SK-N-SH (cell line): ENCODE data around the gene NAA30. TPM values are rescaled to one million over a fixed set of nuclear protein-coding genes. Genes with fewer than 3 reads are reported as not detected.

Experiments used
- CTCF ChIA-PET: fragments of 300-600, 350-600 bp; formaldehyde crosslinking; extraction: SDS; loops from one replicate; lab custom pipeline; 2021; lab: Yijun Ruan, JAX
- POLR2A ChIA-PET: fragments of 350-600 bp; sonication (Branson Sonifier 250); formaldehyde crosslinking; extraction: SDS; loops from one replicate; lab custom pipeline; 2020; ENCODE audit warnings: antibody characterized with exemption, inconsistent platforms; lab: Yijun Ruan, JAX
- DNase-seq: peaks from one replicate; pipeline ENCODE4 v3.0.0; 2012
- H2AFZ ChIP-seq: fragments of 200-600 bp; sonication (generic); 2 replicates; pipeline ENCODE4 v1.8.1; 2016; ENCODE audit warnings: antibody characterized with exemption, mild to moderate bottlenecking, low read depth
- H3F3A ChIP-seq: fragments of 200-600 bp; sonication (generic); replicated peaks from 2 replicates; pipeline ENCODE3; 2016; ENCODE audit warnings: antibody characterized with exemption, mild to moderate bottlenecking; ENCODE audit not compliant: insufficient read depth
- H3K27ac ChIP-seq, 2 experiments: fragments of 200-500 bp in 1 of 2; fragments of 200-600 bp in 1 of 2; sonication (Bioruptor generic) in 1 of 2; sonication (generic), shearing (Covaris generic) in 1 of 2; 2 replicates each; pipeline versions ENCODE4 v1.5.1 to v1.6.1; 2014 to 2016; ENCODE audit warnings: low read depth in 2 of 2, inconsistent platforms in 1 of 2, low read length in 1 of 2, mild to moderate bottlenecking in 1 of 2, mixed read lengths in 1 of 2
- H3K27me3 ChIP-seq: fragments of 200-600 bp; sonication (generic), shearing (Covaris generic); 2 replicates; pipeline ENCODE4 v1.6.1; 2016; ENCODE audit warnings: mixed run types; ENCODE audit not compliant: insufficient read depth
- H3K36me3 ChIP-seq, 2 experiments: fragments of 200-500 bp in 1 of 2; fragments of 200-600 bp in 1 of 2; sonication (Bioruptor generic) in 1 of 2; sonication (generic) in 1 of 2; replicated peaks in 1 of 2; 2 replicates each; pipeline versions ENCODE3 to v1.5.1; 2014 to 2016; ENCODE audit warnings: low read length in 1 of 2, mild to moderate bottlenecking in 1 of 2; ENCODE audit not compliant: insufficient read depth in 2 of 2, control insufficient read depth in 1 of 2
- H3K4me1 ChIP-seq, 2 experiments: fragments of 200-500 bp in 1 of 2; fragments of 200-600 bp in 1 of 2; sonication (Bioruptor generic) in 1 of 2; sonication (generic), shearing (Covaris generic) in 1 of 2; 2 replicates each; pipeline versions ENCODE4 v1.5.1 to v1.6.1; 2014 to 2016; ENCODE audit warnings: low read depth in 1 of 2, low read length in 1 of 2, mixed run types in 1 of 2; ENCODE audit not compliant: insufficient read depth in 2 of 2, control insufficient read depth in 1 of 2
- H3K4me2 ChIP-seq: fragments of 200-600 bp; sonication (generic), shearing (Covaris generic); 2 replicates; pipeline ENCODE4 v1.6.1; 2017; ENCODE audit warnings: mixed run types
- H3K4me3 ChIP-seq, 2 experiments: fragments of 200-500 bp in 1 of 2; fragments of 200-600 bp in 1 of 2; sonication (Bioruptor generic) in 1 of 2; sonication (generic), shearing (Covaris generic) in 1 of 2; 2 replicates each; pipeline versions ENCODE4 v1.5.1 to v1.8.1; 2014 to 2016; ENCODE audit warnings: low read depth in 2 of 2, inconsistent platforms in 1 of 2, low read length in 1 of 2, mild to moderate bottlenecking in 1 of 2, mixed read lengths in 1 of 2, moderate library complexity in 1 of 2
- H3K79me2 ChIP-seq: fragments of 200-600 bp; sonication (generic); 2 replicates; pipeline ENCODE4 v1.8.1; 2017; ENCODE audit warnings: mild to moderate bottlenecking; ENCODE audit not compliant: insufficient read depth
- H3K9ac ChIP-seq: fragments of 200-600 bp; sonication (generic); 2 replicates; pipeline ENCODE4 v1.6.1; 2017; ENCODE audit warnings: mixed run types
- H3K9me2 ChIP-seq: fragments of 200-600 bp; sonication (generic); 2 replicates; pipeline ENCODE4 v1.6.1; 2017; ENCODE audit warnings: mixed run types
- H3K9me3 ChIP-seq: fragments of 200-600 bp; sonication (generic); 2 replicates; pipeline ENCODE4 v1.6.1; 2017; ENCODE audit warnings: mixed run types, mild to moderate bottlenecking, moderate library complexity
- H4K20me1 ChIP-seq: fragments of 200-600 bp; sonication (generic); 2 replicates; pipeline ENCODE4 v1.6.1; 2017; ENCODE audit warnings: mild to moderate bottlenecking, mixed run types; ENCODE audit not compliant: insufficient read depth
- CTCF ChIP-seq: fragments of 200-600 bp; sonication (generic); IDR thresholded peaks from 2 replicates; pipeline ENCODE4 v1.6.1; 2017; ENCODE audit warnings: antibody characterized with exemption, mild to moderate bottlenecking, moderate library complexity
- ELF1 ChIP-seq: IDR thresholded peaks from 2 replicates; pipeline ENCODE4 v1.4.0; 2012
- FOXM1 ChIP-seq: IDR thresholded peaks from 2 replicates; pipeline ENCODE4 v1.4.0; 2012; ENCODE audit warnings: low read depth, mild to moderate bottlenecking
- GABPA ChIP-seq: IDR thresholded peaks from 2 replicates; pipeline ENCODE4 v1.4.0; 2012; ENCODE audit warnings: low read depth, mild to moderate bottlenecking
- IRF3 ChIP-seq: fragments of 150-350 bp; IDR thresholded peaks from 2 replicates; pipeline ENCODE4 v1.6.1; 2016; ENCODE audit warnings: mild to moderate bottlenecking, low read depth, low read length
- MAX ChIP-seq: IDR thresholded peaks from 2 replicates; pipeline ENCODE4 v1.4.0; 2012; ENCODE audit warnings: low read depth
- NRF1 ChIP-seq: IDR thresholded peaks from 2 replicates; pipeline ENCODE4 v1.6.1; 2012; ENCODE audit warnings: low read depth, mild to moderate bottlenecking, low read length
- POLR2AphosphoS5 ChIP-seq: IDR thresholded peaks from 2 replicates; pipeline ENCODE4 v1.6.1; 2012; ENCODE audit warnings: low read depth, low read length
- REST ChIP-seq: IDR thresholded peaks from 2 replicates; pipeline ENCODE4 v1.6.1; 2012; ENCODE audit warnings: mild to moderate bottlenecking, low read depth, low read length, moderate library complexity
- RFX5 ChIP-seq: IDR thresholded peaks from 2 replicates; pipeline ENCODE4 v1.6.1; 2012; ENCODE audit warnings: mild to moderate bottlenecking, improper control_type of control experiment, low read length
- SMC3 ChIP-seq: IDR thresholded peaks from 2 replicates; pipeline ENCODE4 v1.6.1; 2012; ENCODE audit warnings: low read depth, low read length, improper control_type of control experiment
- TAF1 ChIP-seq: IDR thresholded peaks from 2 replicates; pipeline ENCODE4 v1.6.1; 2012; ENCODE audit warnings: low read depth, mild to moderate bottlenecking, low read length, moderate library complexity, borderline replicate concordance
- TCF12 ChIP-seq: IDR thresholded peaks from 2 replicates; pipeline ENCODE4 v1.4.0; 2012
- TEAD4 ChIP-seq: IDR thresholded peaks from 2 replicates; pipeline ENCODE4 v1.4.0; 2012; ENCODE audit warnings: mild to moderate bottlenecking, borderline replicate concordance; ENCODE audit not compliant: insufficient read depth
- YY1 ChIP-seq: IDR thresholded peaks from 2 replicates; pipeline ENCODE4 v1.4.0; 2012; ENCODE audit warnings: low read depth, mild to moderate bottlenecking
- WGBS: methylation state at CpG from one replicate; pipeline ENCODE4 v1.1.6; 2017; ENCODE audit warnings: low lambda C conversion rate; 5-methylcytosine and 5-hydroxymethylcytosine counted together
- polyA plus RNA-seq, 3 experiments: library from polyadenylated mRNA; depleted of rRNA; stranded (reverse); fragments of >200 nt; gene quantifications; 2 replicates each; pipeline ENCODE4 v1.2.3, GENCODE V29; 2012

The NAA30 gene
- polyA plus RNA-seq, 1 of the 3 experiments (the other 2 are of a cell fraction): 3.0 TPM

- TF ChIP-seq IRF3: no peak
- no peak for TF ChIP-seq TEAD4
- no peak for TF ChIP-seq REST
- no peak for TF ChIP-seq CTCF
- no peak for TF ChIP-seq ELF1
- no peak for TF ChIP-seq YY1
- no peak for TF ChIP-seq NRF1
- TF ChIP-seq POLR2AphosphoS5: no peak
- no peak for TF ChIP-seq TCF12
- TF ChIP-seq SMC3: no peak
- no peak for TF ChIP-seq RFX5
- TF ChIP-seq FOXM1: no peak
- no peak for TF ChIP-seq TAF1
- TF ChIP-seq GABPA: no peak
- no peak for TF ChIP-seq MAX
- Histone ChIP-seq H3K9ac (no peak overlapping the region), H4K20me1 (no peaks in the 10 kb centered on the region), H3K36me3 (no peaks in the 10 kb centered on the region), H3K27ac (no peak overlapping the region), H3K9me2 (no peaks in the 10 kb centered on the region), H3K4me2 (no peak overlapping the region), H3K79me2 (no peaks in the 10 kb centered on the region), H3K9me3 (no peaks in the 10 kb centered on the region), H3F3A (no peaks in the 10 kb centered on the region), H3K27me3 (no peaks in the 10 kb centered on the region), H2AFZ (no peak overlapping the region), H3K4me3 (no peak overlapping the region), H3K4me1 (no peaks in the 10 kb centered on the region)
- CTCF ChIA-PET: no interaction called here
- DNase-seq: no peak
- POLR2A ChIA-PET: no interaction called here
- 83% methylated on average over 3 of the region's 3 CpGs for WGBS
Measured at GRCh38 chr14:57420986-57421385, 30.6 kb downstream of the NAA30 start.
